GM12878 (cell line): Measurements from ENCODE around the gene SNX21. TPM values are rescaled to one million over a fixed set of nuclear protein-coding genes. Genes with fewer than 3 reads are reported as not detected.

Experiments used
- ATAC-seq: fragments of 200-7000 bp; cut with Tn5 transposase; 3 replicates; pipeline ENCODE4 v1.9.1; 2020; ENCODE audit warnings: mild to moderate bottlenecking, moderate library complexity
- BruUV-seq: library from RNA; stranded (reverse); fragments of 400-500 nt; replicated peaks from 2 replicates; lab custom pipeline; 2021; lab: Mats Ljungman, UMichigan
- CTCF ChIA-PET: fragments of 300-600 bp; sonication (Branson Sonifier 250); formaldehyde crosslinking; extraction: SDS; loops from one replicate; lab custom pipeline; 2021; ENCODE audit warnings: inconsistent platforms; lab: Yijun Ruan, JAX
- POLR2A ChIA-PET: fragments of 350-600 bp; formaldehyde crosslinking; extraction: SDS; loops from one replicate; lab custom pipeline; 2021; ENCODE audit warnings: inconsistent platforms; lab: Charles Lee
- RAD21 ChIA-PET: fragments of 300-600 bp; sonication (Branson Sonifier 250); formaldehyde crosslinking; loops from one replicate; lab custom pipeline; 2023; ENCODE audit warnings: antibody characterized with exemption; ENCODE audit not compliant: unreplicated experiment; lab: Charles Lee
- SMC1A ChIA-PET: fragments of 300-600 bp; sonication (Branson Sonifier 250); formaldehyde crosslinking; loops from one replicate; lab custom pipeline; 2023; ENCODE audit not compliant: unreplicated experiment, uncharacterized antibody; lab: Charles Lee
- DNase-seq: peaks from one replicate; pipeline ENCODE4 v3.0.0-alpha.2; 2011; ENCODE audit warnings: low read depth, low spot score
- FAIRE-seq: peaks from 3 replicates; lab custom pipeline; 2011; peaks lifted over from hg19 to GRCh38; lab: Jason Lieb, UNC
- H2AFZ ChIP-seq: 2 replicates; pipeline ENCODE4 v1.6.0; 2011; ENCODE audit warnings: low read depth, low read length, control low read depth; ENCODE audit not compliant: control insufficient read depth
- H3K27ac ChIP-seq: 2 replicates; pipeline ENCODE4 v1.5.1; 2011; ENCODE audit warnings: control low read depth; ENCODE audit not compliant: control insufficient read depth, insufficient read depth
- H3K27me3 ChIP-seq, 2 experiments: replicated peaks in 1 of 2; 2 replicates each; pipeline versions ENCODE4 v1.6.0 to v1.6.1; 2011; ENCODE audit warnings: low read length in 1 of 2; ENCODE audit not compliant: control insufficient read depth in 2 of 2, insufficient read depth in 2 of 2
- H3K36me3 ChIP-seq, 2 experiments: 2 replicates each; pipeline ENCODE4 v1.5.1; 2011; ENCODE audit warnings: low read length in 1 of 2; ENCODE audit not compliant: control insufficient read depth in 2 of 2, insufficient read depth in 2 of 2
- H3K4me1 ChIP-seq: 2 replicates; pipeline ENCODE4 v1.6.1; 2011; ENCODE audit warnings: mild to moderate bottlenecking, low read length, moderate library complexity, mixed read lengths; ENCODE audit not compliant: control insufficient read depth, insufficient read depth
- H3K4me2 ChIP-seq: 2 replicates; pipeline ENCODE4 v1.6.0; 2011; ENCODE audit warnings: control low read depth; ENCODE audit not compliant: control insufficient read depth, insufficient read depth
- H3K4me3 ChIP-seq: fragments of 200-600 bp; sonication (generic); 2 replicates; pipeline ENCODE4 v1.5.1; 2016
- H3K79me2 ChIP-seq: 2 replicates; pipeline ENCODE4 v1.6.0; 2011; ENCODE audit warnings: low read length; ENCODE audit not compliant: control insufficient read depth, insufficient read depth
- H3K9ac ChIP-seq: 2 replicates; pipeline ENCODE4 v1.8.0; 2011; ENCODE audit warnings: low read length, control low read depth, mixed read lengths; ENCODE audit not compliant: control insufficient read depth, insufficient read depth
- H3K9me3 ChIP-seq: replicated peaks from 3 replicates; pipeline ENCODE4 v1.5.1; 2011; ENCODE audit warnings: mild to moderate bottlenecking, low read length; ENCODE audit not compliant: control insufficient read depth, insufficient read depth
- H4K20me1 ChIP-seq: 2 replicates; pipeline ENCODE4 v1.6.0; 2011; ENCODE audit not compliant: control insufficient read depth, insufficient read depth
- ATF3 ChIP-seq: IDR thresholded peaks from 2 replicates; pipeline ENCODE4 v1.6.1; 2011; ENCODE audit warnings: low read depth, mild to moderate bottlenecking, low read length, moderate library complexity, borderline replicate concordance; ENCODE audit errors: extremely low read depth
- BCL11A ChIP-seq: IDR thresholded peaks from 2 replicates; pipeline ENCODE4 v1.6.1; 2011; ENCODE audit warnings: low read depth, low read length
- CBX3 ChIP-seq: fragments of 200-600 bp; sonication (generic); IDR thresholded peaks from 2 replicates; pipeline ENCODE4 v1.6.1; 2016; ENCODE audit warnings: low read depth, borderline replicate concordance
- CBX5 ChIP-seq: sonication (generic); IDR thresholded peaks from 2 replicates; pipeline ENCODE4 v1.6.1; 2016; ENCODE audit warnings: low read depth, moderate library complexity, mild to moderate bottlenecking, inconsistent platforms
- CTCF ChIP-seq, 3 experiments: IDR thresholded peaks in 2 of 3; conservative IDR thresholded peaks in 1 of 3; 2 replicates each; pipeline ENCODE4 v1.5.1; 2011; ENCODE audit warnings: low read depth in 3 of 3, low read length in 3 of 3, mild to moderate bottlenecking in 3 of 3, control low read depth in 2 of 3, moderate library complexity in 2 of 3, inconsistent platforms in 1 of 3, mixed read lengths in 1 of 3; ENCODE audit not compliant: control insufficient read depth in 2 of 3, insufficient read depth in 1 of 3; ENCODE audit errors: extremely low read depth in 1 of 3
- DPF2 ChIP-seq: fragments of 450-650 bp; IDR thresholded peaks from 2 replicates; pipeline ENCODE4 v1.6.1; 2017; ENCODE audit warnings: mild to moderate bottlenecking
- GATAD2B ChIP-seq: fragments of 450-650 bp; conservative IDR thresholded peaks from 2 replicates; pipeline ENCODE4 v1.6.1; 2017; ENCODE audit warnings: low read depth, mild to moderate bottlenecking, moderate library complexity
- HSF1 ChIP-seq: fragments of 150-350 bp; IDR thresholded peaks from 2 replicates; pipeline ENCODE4 v1.6.1; 2014; ENCODE audit warnings: mild to moderate bottlenecking, low read depth, low read length
- NR2F1 ChIP-seq: fragments of 450-650 bp; conservative IDR thresholded peaks from 2 replicates; pipeline ENCODE4 v1.6.1; 2017; ENCODE audit warnings: mild to moderate bottlenecking
- NRF1 ChIP-seq: conservative IDR thresholded peaks from 2 replicates; pipeline ENCODE4 v1.6.1; 2011; ENCODE audit warnings: mild to moderate bottlenecking, low read depth, low read length, improper control_type of control experiment
- PAX5 ChIP-seq: IDR thresholded peaks from 2 replicates; pipeline ENCODE4 v1.6.1; 2011; ENCODE audit warnings: low read depth, low read length, borderline replicate concordance
- RELA ChIP-seq: fragments of 450-650 bp; IDR thresholded peaks from 2 replicates; pipeline ENCODE4 v1.8.0; 2014; ENCODE audit warnings: borderline replicate concordance; ENCODE audit not compliant: partially characterized antibody
- RFX5 ChIP-seq: IDR thresholded peaks from 2 replicates; pipeline ENCODE4 v1.6.1; 2011; ENCODE audit warnings: low read depth, low read length, improper control_type of control experiment
- ZNF592 ChIP-seq: fragments of 450-650 bp; IDR thresholded peaks from 2 replicates; pipeline ENCODE4 v1.6.1; 2017; ENCODE audit warnings: mild to moderate bottlenecking, moderate library complexity
- WGBS: methylation state at CpG from one replicate; pipeline ENCODE4 v1.1.6; 2016; ENCODE audit warnings: low lambda C conversion rate; ENCODE audit not compliant: insufficient replicate concordance, insufficient coverage; ENCODE audit errors: missing lambda C conversion rate; 5-methylcytosine and 5-hydroxymethylcytosine counted together
- in situ Hi-C: fragments of 300-500 bp; cut with MboI; formaldehyde crosslinking; loops from 9 replicates; pipeline ENCODE4 v1.14.3; 2018; ENCODE audit warnings: mixed read lengths
- intact Hi-C: fragments of 100-400 bp; cut with micrococcal nuclease; formaldehyde crosslinking; loops from one replicate; pipeline ENCODE4 v1.14.2; 2022; ENCODE audit not compliant: unreplicated experiment
- polyA plus RNA-seq, 11 experiments: library from polyadenylated mRNA; depleted of rRNA in 4 of 11; unstranded in 6 of 11; stranded (reverse) in 5 of 11; fragments of >200 nt; fragmentation: Nextera tagmentation in 4 of 11; fragmentation: Illumina TruSeq in 1 of 11; extraction: Ambion mirVana in 4 of 11; extraction: Trizol in 1 of 11; gene quantifications; 1 replicate in 1 of 11; 2 replicates in 10 of 11; pipeline versions ENCODE4 v1.2.1 to v1.2.3, GENCODE V29; 2011 to 2016; ENCODE audit warnings: inconsistent platforms in 2 of 11, missing spikeins in 2 of 11, low read depth in 1 of 11
- total RNA-seq, 4 experiments: library from RNA; depleted of rRNA in 3 of 4; stranded (reverse); fragments of >200 nt in 3 of 4; fragmentation: Illumina TruSeq in 1 of 4; extraction: Trizol in 1 of 4; gene quantifications; 2 replicates each; pipeline versions ENCODE4 v1.2.1 to v1.2.3, GENCODE V29; 2013 to 2021

SNX21 gene
- total and polyA plus RNA-seq, 10 of the 15 experiments (the other 5 are each of a cell fraction or from before 2014, with no cell fraction given): 0.10 to 1.4 (median 0.57) TPM

- TF ChIP-seq RFX5 (no peak), CBX3 (no peak), GATAD2B (no peak), CTCF (IDR thresholded peaks at IDR 0.05 in 2 of 3, conservative IDR thresholded peaks at IDR 0.05 in 1 of 3; ENCODE audit: control insufficient read depth in 2 of 3, extremely low read depth in 1 of 3, insufficient read depth in 1 of 3, low read depth in 3 of 3, low read length in 3 of 3) (no peak), RELA (no peak)
Measured at GRCh38 chr20:45863543-45864470, 30.2 kb downstream of the SNX21 start (continued).

GRCh38 chr20:45866454-45866853 lies 32.9 kb downstream of the SNX21 start:
- POLR2A ChIA-PET: interaction anchor here (0.7 kb wide), 1 partner anchor 11 kb away, joined by 4 read pairs; no protein-coding TSS in a partner anchor
- FAIRE-seq (no peak), ATAC-seq (no peak), DNase-seq (no peak)
- H3K4me3 ChIP-seq: no peak overlapping the region
- no peaks in the 10 kb centered on the region for H4K20me1 ChIP-seq
- intact Hi-C loops (no loop called here), in situ Hi-C loops (no loop called here)
- no peak overlapping the region for H3K9ac ChIP-seq
- no TSS peak for BruUV-seq
- no peaks in the 10 kb centered on the region for H3K9me3 ChIP-seq
- CTCF ChIA-PET: interaction anchor here (1.4 kb wide), 1 partner anchor 15 kb away, joined by 3 read pairs; the partner anchor contains the start of gene ZSWIM1
- H3K27me3 ChIP-seq: no peaks in the 10 kb centered on the region
- H3K79me2 ChIP-seq: no peaks in the 10 kb centered on the region
- H3K27ac ChIP-seq: no peak overlapping the region
- SMC1A ChIA-PET: interaction anchor here (0.6 to 0.9 kb wide), 2 partner anchors 49 to 64 kb away, joined by 3 read pairs; no protein-coding TSS in a partner anchor
- H3K4me2 ChIP-seq: no peak overlapping the region
- H2AFZ ChIP-seq: no peak overlapping the region
- H3K36me3 ChIP-seq: no peaks in the 10 kb centered on the region
- WGBS: 88% methylated on average over 5 of the region's 5 CpGs
- H3K4me1 ChIP-seq: no peaks in the 10 kb centered on the region
- RAD21 ChIA-PET: no interaction called here
- TF ChIP-seq DPF2 (no peak), PAX5 (no peak), ATF3 (no peak), BCL11A (no peak), NRF1 (no peak), HSF1 (no peak), CBX5 (no peak), ZNF592 (no peak), NR2F1 (no peak)
